Urothelium cell line (cell line): ENCODE measurements around the gene MYL11.

Experiments
- DNase-seq: peaks from one replicate; pipeline ENCODE4 v3.0.0; 2011; ENCODE audit warnings: low spot score, mixed read lengths
- FAIRE-seq: peaks from 2 replicates; lab custom pipeline; 2011; peaks lifted over from hg19 to GRCh38; lab: Jason Lieb, UNC

Gene MYL11

DNA sequence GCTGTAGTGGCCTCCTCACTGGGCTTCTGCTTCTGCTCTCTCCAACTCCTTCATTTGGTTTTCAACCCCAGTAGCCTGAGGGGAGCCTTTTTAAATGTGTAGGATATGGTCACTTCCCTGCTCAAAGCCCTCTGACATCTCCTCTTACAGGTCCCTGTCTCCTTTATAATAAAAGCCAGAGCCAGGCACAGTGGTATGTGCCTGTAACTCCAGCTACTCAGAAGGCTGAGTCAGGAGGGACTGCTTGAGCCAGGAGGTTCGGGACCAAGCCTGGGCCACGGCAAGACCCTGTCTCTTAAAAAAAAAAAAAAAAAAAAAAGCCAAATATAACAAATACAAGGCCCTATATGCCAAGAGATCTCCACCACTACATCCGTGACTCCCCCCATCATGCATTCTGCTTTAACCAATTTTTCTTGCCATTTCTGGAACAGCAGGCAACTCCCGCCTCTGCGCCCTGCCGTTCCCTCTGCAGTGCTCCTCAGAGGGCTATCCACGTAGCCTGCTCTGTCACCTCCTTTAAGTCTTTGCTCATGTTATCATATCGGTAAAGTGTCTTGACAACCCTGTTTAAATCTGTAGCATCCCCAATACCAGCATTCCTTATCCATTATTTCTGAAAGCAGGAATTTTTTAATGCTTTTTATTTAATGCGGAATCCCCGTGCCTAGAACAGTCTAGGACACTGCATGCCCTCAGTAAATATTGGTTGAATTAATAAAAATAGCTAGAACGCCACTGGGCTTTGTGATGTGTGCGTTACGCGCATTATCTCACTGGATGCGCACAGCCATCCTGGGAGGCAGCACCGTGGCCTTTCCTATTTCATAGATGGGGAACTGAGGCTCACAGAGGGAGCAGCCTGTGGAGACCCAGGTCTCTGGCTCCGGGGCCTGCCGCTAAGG is 42.3 kb downstream of the MYL11 start:
- FAIRE-seq: no peak
- DNase-seq: no peak

DNA sequence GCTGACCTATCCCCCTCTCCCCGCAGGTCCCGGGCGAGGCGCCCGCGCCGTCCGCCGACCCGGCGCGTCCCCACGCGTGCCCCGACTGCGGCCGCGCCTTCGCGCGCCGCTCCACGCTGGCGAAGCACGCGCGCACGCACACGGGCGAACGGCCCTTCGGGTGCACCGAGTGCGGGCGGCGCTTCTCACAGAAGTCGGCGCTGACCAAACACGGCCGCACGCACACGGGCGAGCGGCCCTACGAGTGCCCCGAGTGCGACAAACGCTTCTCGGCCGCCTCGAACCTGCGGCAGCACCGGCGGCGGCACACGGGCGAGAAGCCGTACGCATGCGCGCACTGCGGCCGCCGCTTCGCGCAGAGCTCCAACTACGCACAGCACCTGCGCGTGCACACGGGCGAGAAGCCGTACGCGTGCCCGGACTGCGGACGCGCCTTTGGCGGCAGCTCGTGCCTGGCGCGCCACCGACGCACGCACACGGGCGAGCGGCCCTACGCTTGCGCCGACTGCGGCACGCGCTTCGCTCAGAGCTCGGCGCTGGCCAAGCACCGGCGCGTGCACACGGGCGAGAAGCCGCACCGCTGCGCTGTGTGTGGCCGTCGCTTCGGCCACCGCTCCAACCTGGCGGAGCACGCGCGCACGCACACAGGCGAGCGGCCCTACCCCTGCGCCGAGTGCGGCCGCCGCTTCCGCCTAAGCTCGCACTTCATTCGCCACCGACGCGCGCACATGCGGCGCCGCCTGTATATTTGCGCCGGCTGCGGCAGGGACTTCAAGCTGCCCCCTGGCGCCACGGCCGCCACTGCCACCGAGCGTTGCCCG is 43.1 kb downstream of the MYL11 start:
- FAIRE-seq (no peak), DNase-seq (no peak)

DNA sequence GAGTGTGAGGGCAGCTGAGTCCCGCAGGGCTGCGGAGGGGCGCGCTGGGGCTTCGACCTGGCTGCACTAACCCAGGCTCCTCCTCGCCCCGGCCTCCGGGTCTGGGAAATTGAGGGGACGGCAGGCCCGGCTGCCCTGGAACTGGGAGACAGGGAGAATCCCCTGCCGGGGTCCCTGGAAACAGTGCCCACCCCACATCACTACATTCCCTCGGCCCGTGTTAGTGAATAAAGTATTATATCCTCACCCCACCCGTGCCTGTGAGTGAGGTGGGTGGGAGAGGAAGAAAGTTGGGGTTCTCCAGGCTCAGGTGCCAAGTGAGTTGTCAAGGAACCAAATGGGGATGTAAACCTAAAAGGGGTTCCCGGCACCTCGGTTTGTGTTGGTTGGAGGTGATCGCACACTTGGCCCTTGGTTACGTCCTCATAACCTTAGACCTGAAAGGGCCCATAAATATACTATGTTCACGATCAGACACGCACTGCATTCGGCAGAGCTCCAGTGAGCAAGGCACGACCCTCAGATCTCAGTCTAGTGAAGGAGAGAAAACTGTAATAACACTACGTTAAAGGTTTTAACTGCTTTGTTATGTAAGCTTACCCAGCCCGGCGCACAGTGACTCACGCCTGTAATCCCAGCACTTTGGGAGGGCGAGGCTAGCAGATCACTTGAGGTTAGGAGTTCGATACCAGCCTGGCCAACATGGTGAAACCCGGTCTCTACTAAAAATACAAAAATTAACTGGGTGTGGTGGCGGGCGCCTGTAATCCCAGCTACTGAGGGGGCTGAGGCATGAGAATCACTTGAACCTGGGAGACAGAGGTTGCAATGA is 44.0 kb downstream of the MYL11 start:
- FAIRE-seq: no peak
- DNase-seq: no peak

DNA sequence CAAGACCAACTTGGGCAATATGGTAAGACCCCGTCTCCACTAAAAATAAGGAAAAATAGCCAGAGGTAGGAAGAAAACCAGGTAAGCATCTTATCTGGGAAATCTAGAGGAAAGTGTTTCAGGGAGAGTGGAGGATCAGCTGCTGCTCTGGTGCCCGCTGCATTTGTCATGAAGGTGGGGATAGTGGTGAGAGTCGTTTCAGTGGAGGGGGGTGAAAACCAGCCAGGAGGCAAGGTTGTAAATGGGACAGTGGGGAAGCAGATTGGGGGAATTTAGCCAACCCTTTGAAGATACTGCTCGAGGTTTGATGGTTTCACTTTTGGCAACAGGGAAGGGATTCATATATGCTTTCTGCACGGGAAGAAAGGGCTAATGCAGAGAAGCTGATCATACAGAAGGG is 46.4 kb downstream of the MYL11 start:
- FAIRE-seq: no peak
- no peak for DNase-seq
